ENCODE measurements around the gene SMAD3.

SMAD3 gene

DNA sequence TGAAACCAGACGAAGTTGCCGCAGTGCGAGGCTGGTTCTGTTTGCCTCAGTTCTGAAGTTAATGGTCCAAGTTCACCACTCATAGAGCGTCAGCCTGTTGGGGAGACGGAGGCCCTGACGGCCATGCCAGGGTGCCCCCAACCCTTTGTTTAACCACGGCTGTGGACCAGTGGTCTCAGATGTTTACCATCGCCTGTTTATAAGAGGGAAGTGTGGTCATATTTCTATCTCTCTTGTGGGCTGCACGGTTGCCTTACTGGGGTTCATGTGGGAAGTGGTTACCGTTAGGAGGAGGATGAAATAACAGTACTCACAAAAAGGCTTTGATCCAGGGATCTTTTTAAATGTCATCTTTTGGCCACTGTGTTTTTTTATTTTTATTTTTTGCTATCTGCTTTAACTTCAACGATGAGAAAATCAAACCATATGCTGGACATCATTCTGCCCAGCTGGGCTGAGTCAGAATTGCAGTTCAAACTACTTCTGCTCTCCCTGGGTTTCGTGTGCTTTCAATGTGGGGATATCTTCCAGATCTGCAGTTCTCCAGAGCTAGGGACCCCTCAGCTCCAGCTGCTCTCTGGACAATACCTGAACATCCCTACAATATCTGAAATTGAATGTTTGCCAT, 17.8 kb downstream of the SMAD3 start:
- DNase-seq: no peak

DNA sequence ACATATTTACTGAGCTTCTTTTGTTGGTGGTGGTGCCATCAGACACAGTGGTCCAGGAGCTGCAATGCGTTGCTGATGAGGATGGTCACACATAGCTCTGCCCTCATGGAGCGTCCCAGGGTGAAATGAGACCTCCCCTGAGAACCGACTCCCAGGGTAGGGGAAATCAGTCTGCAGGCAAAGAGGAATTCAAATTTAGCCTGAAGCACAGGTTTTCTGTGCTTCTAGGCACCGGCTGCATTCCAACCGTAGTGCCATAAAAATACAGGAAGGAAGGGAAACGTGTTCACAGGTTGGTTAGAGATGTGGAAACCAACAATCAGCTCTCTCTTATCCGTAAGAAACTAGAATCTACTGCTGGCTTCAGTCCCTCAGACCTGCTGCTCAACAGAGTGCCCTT, 19.2 kb downstream of the SMAD3 start:
- no peak for DNase-seq

DNA sequence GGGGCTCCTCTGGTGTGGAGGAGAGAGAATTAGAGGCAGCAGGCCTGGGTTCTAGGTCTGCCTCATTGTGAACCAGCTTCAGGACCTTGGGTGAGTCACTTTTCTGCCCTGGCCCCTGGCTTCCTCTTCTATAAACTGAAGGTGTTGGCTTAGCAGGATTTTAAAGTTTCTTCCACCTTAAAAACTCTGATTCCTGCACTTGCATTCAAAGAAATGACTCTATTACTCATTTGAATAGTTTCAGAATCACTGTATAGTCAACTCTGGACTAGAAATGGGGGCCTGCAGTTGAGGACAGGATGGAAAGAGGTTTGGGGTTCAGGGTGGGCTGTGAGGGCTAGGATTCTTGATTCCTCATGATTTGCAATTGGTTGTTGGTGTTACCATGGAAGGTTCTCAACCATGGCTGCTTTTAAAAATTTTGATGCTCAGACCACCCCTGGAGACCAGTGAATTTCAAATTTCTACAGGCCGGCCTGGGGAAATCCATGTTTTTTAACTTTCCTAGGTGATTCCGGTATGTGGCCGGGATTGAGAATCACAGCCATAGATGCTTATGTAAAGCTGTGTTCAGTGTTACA, 19.9 kb downstream of the SMAD3 start:
- DNase-seq: no peak

DNA sequence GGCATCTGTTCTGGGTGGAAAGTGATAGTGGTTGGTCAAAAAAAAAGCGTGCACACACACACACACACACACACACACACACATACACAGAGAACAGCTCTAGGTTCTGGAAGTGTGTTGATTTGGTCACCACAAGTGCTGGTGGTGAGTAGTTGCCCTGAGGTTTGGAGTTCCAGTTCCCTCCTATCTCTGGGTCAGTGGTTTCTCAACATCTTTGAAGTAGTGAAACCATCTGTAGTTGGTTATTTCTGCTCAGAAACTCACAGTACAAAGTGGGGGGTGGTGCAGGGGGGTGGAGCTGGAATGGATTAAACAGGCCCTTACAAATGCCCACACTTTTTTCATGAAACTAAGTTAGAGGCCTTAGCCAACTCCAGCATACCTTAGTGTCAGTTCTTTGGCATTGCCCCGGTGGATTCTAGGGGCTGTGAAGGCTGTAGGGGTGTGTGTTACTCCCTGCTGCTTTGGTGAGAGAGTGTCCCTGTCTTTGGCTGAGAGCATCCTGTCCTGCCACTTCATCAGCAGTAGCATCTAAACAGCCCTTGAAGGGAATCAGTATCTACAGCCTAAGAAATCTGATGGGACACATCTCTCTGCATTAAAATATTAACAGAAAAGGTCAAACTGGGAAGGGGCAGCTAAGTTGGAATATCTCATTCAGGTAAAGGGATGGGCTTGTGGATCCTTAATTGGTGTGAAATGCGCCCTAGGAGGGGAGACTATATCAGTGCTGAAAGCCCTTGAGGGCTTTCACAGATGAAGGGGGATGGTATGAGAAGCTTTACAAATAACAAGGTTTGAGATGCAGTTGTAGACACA, 20.6 kb downstream of the SMAD3 start:
- no peak for DNase-seq

DNA sequence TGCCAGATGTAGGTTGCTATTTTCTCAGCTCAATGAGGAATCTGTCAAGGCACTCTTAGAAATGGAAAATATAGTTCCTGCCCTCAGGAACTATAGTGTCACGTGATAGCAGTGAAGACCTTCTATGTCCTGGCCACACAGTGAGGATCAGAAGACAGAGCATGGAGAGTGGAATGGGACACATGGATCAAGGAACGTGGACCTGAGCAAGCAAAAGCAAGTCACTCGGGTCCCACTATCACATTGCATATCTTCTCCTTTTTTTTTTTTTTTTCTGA, 21.2 kb downstream of the SMAD3 start:
- DNase-seq: no peak

DNA sequence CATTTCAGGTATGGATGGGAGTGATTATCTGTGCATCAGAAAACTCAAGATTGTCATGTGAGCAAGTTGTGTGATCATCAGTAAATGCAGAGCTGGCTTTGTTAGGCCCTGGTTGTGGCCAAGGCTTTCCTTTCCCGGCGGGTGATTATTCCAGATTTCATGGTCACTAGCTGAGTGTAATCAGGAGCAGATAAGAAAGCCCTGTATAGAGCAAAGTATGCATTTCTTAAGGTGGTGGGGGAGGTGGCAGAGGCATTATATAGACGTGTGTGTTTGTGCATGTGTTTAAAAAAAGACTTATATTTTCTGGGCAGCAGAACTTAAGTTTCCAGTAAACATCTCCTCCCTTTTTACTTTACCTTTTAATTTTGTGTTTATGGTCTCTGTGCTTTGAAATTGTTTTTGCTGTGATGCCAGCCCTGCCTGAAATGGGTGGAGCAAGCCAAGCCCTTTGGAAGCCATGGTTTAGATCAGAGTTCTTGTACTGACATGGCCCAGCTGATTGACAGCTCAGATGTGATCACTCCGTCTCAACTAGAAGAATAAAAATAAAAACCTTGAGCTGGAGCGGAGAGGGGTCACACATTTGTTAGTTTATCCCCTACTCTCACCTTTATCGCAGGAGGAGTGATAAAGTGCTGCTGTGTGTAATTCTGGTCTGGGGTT, 22.2 kb downstream of the SMAD3 start:
- no peak for DNase-seq

DNA sequence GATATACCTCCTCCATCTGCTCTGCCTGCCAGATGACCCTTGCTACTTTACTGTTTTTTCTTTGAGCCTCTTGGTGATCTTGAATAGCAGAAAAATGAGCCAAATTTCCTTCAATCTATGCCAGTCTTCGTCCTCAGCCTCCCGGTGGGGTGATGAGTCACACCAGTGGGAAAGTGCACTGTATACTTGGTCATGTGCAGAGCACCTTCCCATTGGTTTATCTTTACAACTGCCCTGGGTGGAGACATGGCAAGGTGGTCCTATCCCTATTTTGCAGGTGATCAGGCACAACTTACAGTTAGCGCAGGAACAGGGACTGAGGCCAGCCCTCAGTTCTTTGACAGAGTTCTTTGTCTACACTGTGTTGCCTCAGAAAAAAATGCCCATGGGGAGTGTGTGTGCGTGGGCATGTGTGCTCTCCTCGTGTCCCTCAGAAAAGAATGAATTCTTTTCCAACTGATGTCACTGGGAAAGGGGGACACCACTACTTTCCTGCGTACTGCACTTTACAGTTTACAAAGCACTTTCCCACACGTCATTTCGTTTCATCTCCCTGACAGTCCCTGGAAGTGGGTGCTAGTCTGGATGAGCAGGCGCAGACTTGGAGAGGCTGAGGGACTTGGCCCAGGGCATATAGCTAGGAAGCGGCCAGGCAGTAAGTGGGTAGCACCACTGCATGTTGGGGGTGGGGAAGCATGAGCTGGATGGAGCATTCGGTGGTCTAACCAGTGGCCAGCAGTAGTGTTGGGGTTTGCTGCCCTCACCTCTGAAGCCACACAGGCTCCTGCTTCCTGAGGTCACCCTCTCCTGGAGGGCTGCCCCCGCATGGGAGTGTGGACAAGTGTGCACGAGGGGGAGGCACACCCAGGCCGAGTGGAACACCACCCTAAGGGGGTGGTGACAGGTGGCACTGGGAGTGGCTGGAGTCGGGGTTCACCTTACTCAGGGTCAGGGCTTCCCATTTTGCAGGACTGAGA, 24.1 kb downstream of the SMAD3 start:
- DNase-seq: no peak

DNA sequence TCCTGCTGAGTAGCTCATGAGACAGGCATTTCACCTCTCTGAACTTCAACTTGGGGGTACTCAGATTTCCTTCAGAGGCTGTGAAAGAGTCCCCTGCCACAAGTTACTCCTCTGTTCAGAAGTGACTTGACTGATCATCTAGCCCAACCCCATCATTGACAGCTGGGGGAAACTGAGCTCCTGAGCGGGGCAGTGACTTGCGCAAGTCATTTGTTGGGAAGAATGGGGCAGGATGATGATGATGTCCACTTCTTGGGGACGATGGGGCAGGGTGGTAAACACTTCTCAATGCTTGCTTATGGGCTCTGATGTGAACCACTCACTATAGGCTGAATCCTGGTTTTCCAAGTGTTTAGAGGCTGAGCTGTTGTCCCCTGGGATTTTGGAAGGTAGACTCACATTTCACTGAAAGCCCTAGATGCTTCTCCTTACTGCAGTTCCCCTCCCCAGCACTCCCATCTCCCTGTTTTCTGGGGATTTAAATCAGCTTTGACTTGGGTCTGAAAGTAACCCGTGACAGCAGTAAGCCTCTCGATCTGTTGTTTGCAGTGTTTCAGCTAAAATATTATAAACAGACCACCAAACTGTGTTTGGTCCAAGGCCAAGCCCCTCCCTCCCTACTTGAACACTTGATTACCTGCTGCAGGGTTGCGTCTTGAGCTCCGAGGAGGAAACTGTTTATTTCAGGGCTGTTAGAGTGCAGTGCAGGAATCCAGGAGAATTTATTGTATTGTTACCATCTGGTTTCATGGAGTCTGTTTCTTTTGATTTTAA, 25.1 kb downstream of the SMAD3 start:
- DNase-seq: no peak

DNA sequence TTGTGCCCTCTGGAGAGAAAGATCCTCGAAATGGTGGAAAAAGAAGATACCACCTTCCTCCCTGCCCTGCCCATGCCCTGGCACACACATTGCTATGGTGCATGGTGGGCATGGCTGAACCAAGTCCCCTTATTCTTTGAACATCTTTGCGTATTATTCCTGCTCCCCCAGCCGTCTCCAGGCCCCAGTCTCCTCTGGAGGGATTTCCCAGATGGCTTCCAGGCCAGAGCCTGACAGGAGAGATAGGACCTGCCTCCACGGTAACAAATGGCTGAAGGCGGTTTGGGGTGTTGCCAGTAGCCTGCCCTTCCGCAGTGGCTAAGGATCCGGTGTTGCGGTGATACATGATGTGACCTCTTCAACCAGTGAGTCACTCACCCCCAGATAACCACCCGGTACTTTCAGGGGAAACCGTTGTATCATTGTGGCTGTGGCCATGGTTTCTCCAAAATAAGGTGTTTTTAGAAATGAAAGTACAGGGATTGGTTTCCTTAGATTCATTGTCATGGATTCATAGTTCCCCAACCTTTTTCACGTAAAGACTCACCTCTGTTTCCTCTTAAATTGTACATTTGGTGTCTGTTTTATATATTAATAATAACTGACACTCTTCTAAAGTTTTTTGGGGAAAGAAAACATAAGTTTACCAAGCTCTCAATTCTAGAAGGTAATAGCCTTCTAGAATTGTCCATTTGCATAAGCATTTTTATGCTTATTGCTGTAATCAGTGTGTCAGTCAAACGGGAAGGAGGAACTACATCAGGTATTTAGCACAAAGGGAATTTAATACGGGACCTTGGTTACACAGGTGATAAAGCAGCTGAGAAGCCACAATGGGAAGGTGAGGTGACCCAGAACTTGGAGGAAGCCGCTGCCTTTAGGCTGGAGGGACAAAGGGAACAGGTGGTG, 25.9 kb downstream of the SMAD3 start:
- DNase-seq: peak; percentile 24

DNA sequence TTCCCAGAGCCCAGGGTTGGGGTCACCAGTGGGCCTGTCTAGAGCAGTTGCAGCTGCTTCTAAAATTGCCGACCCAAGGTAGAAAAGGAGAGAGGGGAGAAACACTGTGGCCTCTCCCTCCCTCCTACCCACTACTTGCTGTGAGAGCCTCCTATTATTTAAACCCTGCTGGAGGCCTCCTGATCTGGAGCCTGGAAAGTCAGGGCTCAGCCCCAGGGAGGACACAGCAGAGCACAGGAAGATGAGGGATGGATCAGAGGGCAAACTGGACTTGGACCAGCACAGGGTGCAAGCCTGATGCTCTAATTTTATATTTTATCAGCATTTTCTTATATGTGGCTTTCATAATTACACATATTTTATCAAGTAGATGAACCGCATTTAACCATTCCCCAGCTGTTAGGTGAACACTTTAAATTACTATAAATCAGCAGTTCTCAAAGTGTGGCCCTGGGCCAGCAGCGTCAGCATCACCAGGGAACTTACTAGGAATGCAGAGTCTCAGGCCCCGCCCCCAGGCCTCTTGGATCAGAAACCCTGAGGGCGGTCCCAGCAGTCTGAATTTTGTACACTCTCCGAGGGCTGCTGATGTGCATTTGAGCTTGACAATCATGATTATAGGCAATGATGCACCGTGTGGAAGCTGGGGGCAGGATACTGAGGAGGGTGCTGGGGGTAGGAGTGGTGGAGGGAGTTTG, 26.7 kb downstream of the SMAD3 start:
- no peak for DNase-seq

DNA sequence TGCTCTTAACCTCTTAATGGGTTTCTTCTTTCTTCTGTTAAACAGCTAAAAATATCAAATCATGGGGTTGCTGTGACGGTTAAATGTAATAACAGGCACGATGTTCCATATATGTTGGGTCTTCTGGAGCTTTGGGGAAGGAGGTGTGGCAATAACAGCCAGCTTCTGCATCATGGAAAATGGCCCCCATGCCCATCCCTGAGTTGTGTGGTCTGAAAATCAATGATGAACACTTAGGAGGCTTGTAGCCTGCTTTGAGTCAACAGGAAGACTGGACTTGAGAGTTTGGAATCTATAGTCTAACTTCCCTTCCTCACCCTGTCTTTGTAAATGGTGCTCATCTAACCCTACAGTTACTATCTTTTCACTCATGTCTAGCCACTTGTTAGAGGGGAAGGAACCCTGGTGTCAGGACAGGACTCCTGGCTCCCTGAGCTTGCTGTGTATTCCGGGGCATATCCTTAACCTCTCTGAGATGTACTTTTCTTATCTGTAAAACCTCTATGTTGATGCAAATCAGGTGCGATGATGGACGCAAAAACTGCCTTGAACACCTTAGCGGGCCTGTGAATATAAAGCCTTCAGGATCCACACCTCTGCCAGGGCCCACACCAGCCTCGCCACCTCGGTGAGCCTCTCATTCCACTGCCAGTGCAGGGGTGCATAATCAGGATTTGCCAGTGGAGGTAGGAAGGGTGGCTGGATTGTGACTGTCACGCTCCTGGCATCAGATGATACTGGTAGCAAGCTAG, 27.5 kb downstream of the SMAD3 start:
- no peak for DNase-seq

DNA sequence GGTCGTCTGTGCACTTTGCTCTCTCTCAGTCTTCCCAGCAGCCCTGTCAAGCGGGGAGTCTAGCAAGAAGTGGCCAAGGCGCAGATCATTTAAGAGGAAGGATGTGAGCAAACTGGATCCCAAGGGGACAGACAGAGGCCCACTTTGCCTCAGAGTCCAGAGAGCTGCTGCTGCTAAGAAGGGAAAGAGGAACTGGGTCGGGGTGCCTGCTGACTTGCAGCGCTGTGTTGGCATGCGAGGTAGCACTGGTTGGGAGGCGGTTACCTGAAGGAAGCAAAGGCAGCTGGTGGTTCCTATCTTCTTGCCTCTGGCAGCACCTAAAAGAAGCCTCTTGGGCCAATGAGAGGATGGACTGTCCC, 28.1 kb downstream of the SMAD3 start:
- no peak for DNase-seq

DNA sequence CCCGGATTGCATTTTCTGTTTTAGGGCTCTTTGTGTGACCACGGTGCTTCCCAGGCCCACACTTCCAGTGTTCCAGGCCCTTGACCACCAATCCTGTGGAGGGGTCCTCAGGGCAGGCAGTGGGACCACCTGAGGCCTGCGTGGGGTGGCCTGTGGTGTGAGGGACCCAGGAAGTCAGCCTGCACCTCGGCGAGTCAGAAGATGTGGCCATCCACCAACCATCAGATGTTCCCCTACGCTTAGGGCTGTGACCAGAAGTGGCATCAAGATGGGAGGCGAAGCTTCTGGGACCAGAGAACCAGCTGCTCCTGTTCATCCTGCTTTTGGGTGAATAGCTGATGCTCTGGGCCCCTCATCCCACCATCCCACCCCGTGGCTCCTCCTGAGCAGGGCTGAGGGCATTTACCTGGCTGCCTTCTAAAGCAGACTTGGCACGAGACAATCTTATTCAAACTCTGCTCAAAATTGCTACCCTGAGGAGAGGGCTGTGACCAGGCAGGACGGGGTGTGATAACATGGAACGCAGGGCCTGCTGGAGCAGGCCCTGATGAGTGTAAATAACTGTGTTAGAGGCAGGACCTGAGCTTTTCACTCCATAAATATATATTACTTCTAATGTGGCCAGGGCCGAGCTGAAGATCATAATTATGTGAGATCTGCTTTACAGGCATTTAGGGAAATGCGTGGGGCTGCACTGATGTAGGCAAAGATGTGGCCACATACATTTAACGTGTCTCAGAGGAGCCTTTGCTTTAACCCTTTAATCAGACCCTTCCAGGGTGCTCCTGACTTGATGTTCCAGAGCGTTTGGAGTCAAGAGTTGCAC, 28.8 kb downstream of the SMAD3 start:
- DNase-seq: no peak

DNA sequence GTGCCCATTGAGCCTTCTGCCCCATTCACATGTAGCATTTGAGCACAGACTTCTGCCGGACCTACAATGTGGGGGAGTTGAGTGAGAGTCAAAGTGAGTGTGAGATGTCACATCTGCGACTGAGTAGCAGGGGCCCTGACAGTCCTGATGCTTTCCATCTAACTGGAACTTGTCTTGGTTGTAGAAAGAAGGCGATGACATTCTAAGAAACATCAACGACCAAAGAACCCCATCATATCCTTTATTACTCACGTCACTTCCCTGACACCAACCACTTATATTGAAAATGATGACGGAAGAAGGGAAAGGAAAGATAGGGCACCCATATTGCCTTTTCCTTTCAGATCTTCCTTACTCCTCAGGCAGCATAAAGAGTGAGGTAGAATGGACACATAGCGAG, 30.5 kb downstream of the SMAD3 start:
- DNase-seq: no peak

DNA sequence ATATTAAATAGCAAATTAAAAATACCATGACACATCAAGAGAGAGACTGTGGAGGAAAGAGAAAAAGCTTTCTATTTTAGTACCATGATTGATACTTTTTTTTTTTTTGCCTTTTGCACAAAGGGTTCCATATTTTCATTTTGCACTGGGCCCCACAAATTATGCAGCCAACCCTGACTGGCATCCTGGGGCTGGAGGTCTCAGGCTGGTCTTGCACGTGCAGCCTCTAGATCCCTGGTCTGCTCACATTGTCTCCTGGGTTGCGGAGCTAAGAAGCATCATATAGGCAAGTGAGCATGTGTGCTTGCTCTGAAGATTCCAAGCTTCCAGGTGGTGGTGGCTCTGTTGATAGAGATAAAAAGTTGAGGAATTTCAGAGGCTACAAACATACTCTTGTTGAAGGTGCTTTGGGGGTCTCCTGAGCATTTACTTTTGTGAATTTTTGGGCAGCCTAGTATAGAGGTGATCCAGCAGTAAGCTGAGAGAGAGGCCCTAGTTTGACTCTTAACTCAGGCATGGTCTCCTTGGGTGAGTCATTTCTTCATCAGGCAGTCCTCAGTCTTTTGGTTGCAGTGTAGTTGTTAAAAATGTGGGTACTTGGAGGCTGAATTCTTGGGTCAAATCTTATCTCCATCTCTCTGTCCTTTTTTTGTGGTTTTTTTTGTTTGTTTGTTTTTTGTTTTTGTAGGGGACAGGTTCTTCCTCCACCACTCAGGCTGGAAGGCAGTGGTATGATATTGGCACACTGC, 31.3 kb downstream of the SMAD3 start:
- DNase-seq: no peak

DNA sequence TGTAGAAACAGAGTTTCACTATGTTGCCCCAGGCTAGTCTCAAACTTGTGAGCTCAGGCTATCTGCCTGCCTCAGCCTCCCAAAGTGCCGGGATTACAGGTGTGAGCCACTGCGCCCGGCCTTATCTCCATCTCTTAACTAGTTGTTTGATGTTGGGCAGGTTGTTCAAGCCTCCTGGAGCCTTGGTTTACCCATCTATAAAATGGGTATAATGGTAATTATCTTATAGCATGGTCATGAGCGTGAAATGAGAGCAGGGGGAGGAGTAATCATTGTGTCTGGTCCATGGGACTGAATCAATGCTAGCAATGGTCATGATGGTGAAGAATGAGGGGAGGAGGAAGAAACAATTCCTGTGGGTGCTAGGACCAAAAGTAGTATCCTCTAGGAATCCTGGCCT, 32.0 kb downstream of the SMAD3 start:
- DNase-seq: no peak

DNA sequence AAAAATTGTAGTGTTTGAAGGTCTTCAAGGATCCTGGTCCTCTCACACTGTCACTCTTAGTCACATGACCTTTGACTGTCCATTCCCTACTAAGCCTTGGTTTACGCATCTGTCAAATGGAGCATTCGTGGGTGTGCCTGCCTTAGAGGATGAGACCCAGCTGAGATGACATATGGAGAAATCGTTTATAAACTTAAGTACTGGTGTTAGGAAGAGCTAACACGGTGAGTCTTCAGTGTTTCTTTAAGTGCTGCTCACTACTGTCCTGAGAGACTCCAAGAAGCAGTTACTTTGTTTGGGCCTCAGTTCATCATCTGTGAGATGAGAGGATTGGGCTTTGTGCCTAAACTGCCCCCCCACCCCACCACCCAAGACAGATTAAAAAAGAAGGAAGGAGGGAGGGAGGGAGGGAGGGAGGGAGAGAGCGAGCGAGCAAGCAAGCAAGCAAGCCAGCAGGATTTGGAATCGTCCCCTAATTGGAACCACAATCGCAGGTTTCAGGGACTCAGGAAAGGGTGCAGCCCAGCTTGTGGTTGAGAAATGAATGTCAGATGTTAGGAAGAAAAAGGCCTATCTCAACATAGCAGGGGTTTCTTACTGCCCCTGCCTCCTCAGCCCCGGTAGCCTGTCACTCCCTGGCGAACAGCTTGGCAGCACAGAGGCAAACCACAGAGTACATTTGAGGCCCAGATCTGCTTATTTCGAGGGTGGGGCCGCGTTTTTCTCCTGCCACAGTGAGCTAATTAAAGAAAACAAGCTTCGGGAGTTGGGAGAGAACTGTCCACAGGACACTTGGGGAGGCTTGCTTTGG, 32.7 kb downstream of the SMAD3 start:
- DNase-seq: no peak

All from DMS153 (cell line).